GM19240 (cell line): ENCODE data around the gene GOLGA1.
A peak's percentile ranks its signal among the peaks of the same experiment; 100 is the strongest.
"Not testable (repeated sequence)": the region's sequence is repeated elsewhere in the genome, so short reads cannot be mapped to it uniquely, and the experiment has no call there.

Experiments used
- DNase-seq: peaks from one replicate; pipeline ENCODE4 v3.0.0; 2011; ENCODE audit warnings: low spot score; ENCODE audit not compliant: insufficient read length

Gene GOLGA1

GRCh38 chr9:124940894-124941678 is at the start of gene GOLGA1:
GOLGA1 (minus strand) TSS chr9:124941083; CDS start chr9:124938711, 2,372 bp downstream.
- DNase-seq: peak; percentile 76

GRCh38 chr9:124983698-124984097 is 42.8 kb upstream of the GOLGA1 start:
- no peak for DNase-seq

GRCh38 chr9:124980431-124980830 is 39.5 kb upstream of the GOLGA1 start:
- no peak for DNase-seq

- no peak for DNase-seq
Observed at GRCh38 chr9:124975131-124975530, 34.2 kb upstream of the GOLGA1 start.

GRCh38 chr9:124973807-124974206 is 32.9 kb upstream of the GOLGA1 start:
- DNase-seq: no peak

- no peak for DNase-seq
Observed at GRCh38 chr9:124972241-124972770, 31.4 kb upstream of the GOLGA1 start.

- no peak for DNase-seq
Observed at GRCh38 chr9:124969401-124969800, 28.5 kb upstream of the GOLGA1 start.

- no peak for DNase-seq
Observed at GRCh38 chr9:124968238-124968637, 27.4 kb upstream of the GOLGA1 start.

GRCh38 chr9:124965775-124966568 is 25.1 kb upstream of the GOLGA1 start:
- DNase-seq: not testable (repeated sequence)

GRCh38 chr9:124964604-124965003 is 23.7 kb upstream of the GOLGA1 start:
- no peak for DNase-seq

GRCh38 chr9:124964056-124964455 is 23.2 kb upstream of the GOLGA1 start:
- DNase-seq: no peak

GRCh38 chr9:124960409-124960752 is 19.5 kb upstream of the GOLGA1 start:
- no peak for DNase-seq

- DNase-seq: not testable (repeated sequence)
Observed at GRCh38 chr9:124959671-124960408, 19.0 kb upstream of the GOLGA1 start.

GRCh38 chr9:124954255-124954654 is 13.4 kb upstream of the GOLGA1 start:
- no peak for DNase-seq

GRCh38 chr9:124950050-124950718 is 9.3 kb upstream of the GOLGA1 start:
- no peak for DNase-seq

- no peak for DNase-seq
Observed at GRCh38 chr9:124949387-124949786, 8.5 kb upstream of the GOLGA1 start.

GRCh38 chr9:124947727-124948391 is 7.0 kb upstream of the GOLGA1 start:
- DNase-seq: no peak

- DNase-seq: no peak
Observed at GRCh38 chr9:124946167-124946566, 5.3 kb upstream of the GOLGA1 start.

- no peak for DNase-seq
Observed at GRCh38 chr9:124941679-124942561, 1.0 kb upstream of the GOLGA1 start.

- DNase-seq: no peak
Observed at GRCh38 chr9:124940521-124940893, 376 bp downstream of the GOLGA1 start.
